GM12891 (cell line): ENCODE data around the gene BEST2.
"Not testable (repeated sequence)": the region's sequence is repeated elsewhere in the genome, so short reads cannot be mapped to it uniquely, and the experiment has no call there.

Source experiments
- DNase-seq: peaks from one replicate; pipeline ENCODE4 v3.0.0; 2011; ENCODE audit warnings: low spot score; ENCODE audit not compliant: insufficient read length
- FAIRE-seq: peaks from 2 replicates; lab custom pipeline; 2011; peaks lifted over from hg19 to GRCh38; lab: Jason Lieb, UNC
- PAX5 ChIP-seq: IDR thresholded peaks from 2 replicates; pipeline ENCODE4 v1.6.1; 2011; ENCODE audit warnings: low read length, moderate library complexity, mild to moderate bottlenecking; ENCODE audit not compliant: insufficient read depth, severe bottlenecking
- POLR2A ChIP-seq: IDR thresholded peaks from 2 replicates; pipeline ENCODE4 v1.6.1; 2011; ENCODE audit warnings: low read depth, low read length, control low read depth
- POLR2AphosphoS5 ChIP-seq: IDR thresholded peaks from 2 replicates; pipeline ENCODE4 v1.6.1; 2011; ENCODE audit warnings: low read depth, low read length, control low read depth
- POU2F2 ChIP-seq: IDR thresholded peaks from 2 replicates; pipeline ENCODE4 v1.6.1; 2011; ENCODE audit warnings: low read depth, mild to moderate bottlenecking, control low read depth, low read length, moderate library complexity
- SPI1 ChIP-seq: IDR thresholded peaks from 2 replicates; pipeline ENCODE4 v1.6.1; 2011; ENCODE audit warnings: low read depth, low read length, control low read depth
- TAF1 ChIP-seq: IDR thresholded peaks from 2 replicates; pipeline ENCODE4 v1.6.1; 2011; ENCODE audit warnings: low read depth, low read length, control low read depth

BEST2 gene

GRCh38 chr19:12720851-12721655 lies 30.5 kb upstream of the BEST2 start:
- FAIRE-seq (no peak), DNase-seq (no peak)
- TF ChIP-seq TAF1 (no peak), POLR2AphosphoS5 (no peak), PAX5 (no peak), POU2F2 (no peak), SPI1 (no peak), POLR2A (no peak)

GRCh38 chr19:12721656-12722565 lies 29.7 kb upstream of the BEST2 start:
- TF ChIP-seq POU2F2 (peak; percentile 40; the same call in 1 of the 2 replicates), POLR2AphosphoS5 (peak; percentile 59; the same call in 1 of the 2 replicates), TAF1 (peak; percentile 55; the same call in 1 of the 2 replicates), POLR2A (no peak)
- FAIRE-seq (no peak), DNase-seq (peak; percentile 75)

- no peak for TF ChIP-seq PAX5
- no peak for TF ChIP-seq SPI1
- 0 out of 2 replicates have a peak, but pooled peaks have one; percentile 65 for TF ChIP-seq POU2F2
- TF ChIP-seq POLR2A: peak; percentile 40; the same call in 1 of the 2 replicates
- TF ChIP-seq POLR2AphosphoS5: peak; percentile 76
- TF ChIP-seq TAF1: 0 out of 2 replicates have a peak, but pooled peaks have one; percentile 16
- FAIRE-seq (peak; percentile 96), DNase-seq (peak; percentile 97)
These were observed 28.8 kb upstream of the BEST2 start for GRCh38 chr19:12722566-12723380.

GRCh38 chr19:12723381-12723640 lies 28.3 kb upstream of the BEST2 start:
- no peak for TF ChIP-seq TAF1
- no peak for TF ChIP-seq POLR2AphosphoS5
- TF ChIP-seq POLR2A: no peak
- TF ChIP-seq PAX5: no peak
- no peak for TF ChIP-seq SPI1
- no peak for TF ChIP-seq POU2F2
- DNase-seq (no peak), FAIRE-seq (no peak)

- peak; percentile 69 for DNase-seq
- peak; percentile 95 for FAIRE-seq
- TF ChIP-seq TAF1: peak; percentile 15; the same call in 1 of the 2 replicates
- TF ChIP-seq SPI1: 0 out of 2 replicates have a peak, but pooled peaks have one; percentile 34
- TF ChIP-seq POLR2A: peak; percentile 23; the same call in 1 of the 2 replicates
- no peak for TF ChIP-seq POU2F2
These were observed 27.8 kb upstream of the BEST2 start, which contains the start of gene TNPO2 for GRCh38 chr19:12723641-12724426. Gene TNPO2 (minus strand): TSS chr19:12723932. CDS start chr19:12720977, 2,955 bp downstream.

GRCh38 chr19:12725612-12726011 lies 26.0 kb upstream of the BEST2 start:
- not testable (repeated sequence) for FAIRE-seq, DNase-seq

GRCh38 chr19:12726988-12727316 lies 24.6 kb upstream of the BEST2 start:
- DNase-seq (no peak), FAIRE-seq (no peak)
- TF ChIP-seq PAX5 (no peak), POU2F2 (no peak), TAF1 (no peak), POLR2AphosphoS5 (no peak; the same call in 1 of the 2 replicates), POLR2A (no peak; the same call in 1 of the 2 replicates), SPI1 (no peak)

- DNase-seq (no peak), FAIRE-seq (no peak)
- TF ChIP-seq TAF1 (no peak), POLR2AphosphoS5 (no peak), POLR2A (no peak)
These were observed 23.7 kb upstream of the BEST2 start for GRCh38 chr19:12727745-12728433.

- DNase-seq (no peak), FAIRE-seq (no peak)
- TF ChIP-seq SPI1 (peak; percentile 75), TAF1 (no peak)
These were observed 21.5 kb upstream of the BEST2 start for GRCh38 chr19:12730064-12730463.
